Endothelial cell (in vitro differentiated cells): ENCODE measurements around the gene CCDC9B. TPM values are rescaled to one million over a fixed set of nuclear protein-coding genes. Genes with fewer than 3 reads are reported as not detected.

Experiments used
- DNase-seq: peaks from one replicate; pipeline ENCODE4 v3.0.0; 2021; ENCODE audit warnings: low spot score
- H3K27ac Mint-ChIP-seq: one replicate; pipeline ENCODE4 v1.8.0; 2021; ENCODE audit warnings: mixed read lengths, inconsistent platforms; ENCODE audit not compliant: unreplicated experiment
- H3K27me3 Mint-ChIP-seq: one replicate; pipeline ENCODE4 v1.8.0; 2021; ENCODE audit warnings: mild to moderate bottlenecking, moderate library complexity, mixed read lengths, inconsistent platforms; ENCODE audit not compliant: unreplicated experiment
- H3K36me3 Mint-ChIP-seq: one replicate; pipeline ENCODE4 v1.8.0; 2021; ENCODE audit warnings: mild to moderate bottlenecking, low read depth, mixed read lengths, inconsistent platforms; ENCODE audit not compliant: unreplicated experiment
- H3K4me1 Mint-ChIP-seq: one replicate; pipeline ENCODE4 v1.8.0; 2021; ENCODE audit warnings: mild to moderate bottlenecking, mixed read lengths, inconsistent platforms; ENCODE audit not compliant: unreplicated experiment
- H3K4me3 Mint-ChIP-seq: one replicate; pipeline ENCODE4 v1.8.0; 2021; ENCODE audit warnings: mild to moderate bottlenecking, mixed read lengths, inconsistent platforms; ENCODE audit not compliant: unreplicated experiment
- H3K9me3 Mint-ChIP-seq: one replicate; pipeline ENCODE4 v1.8.0; 2021; ENCODE audit warnings: mixed read lengths, inconsistent platforms; ENCODE audit not compliant: unreplicated experiment
- CTCF ChIP-seq: fragments of 200-600 bp; sonication (generic); IDR thresholded peaks from one replicate; pipeline ENCODE4 v1.5.0; 2021; ENCODE audit warnings: antibody characterized with exemption; ENCODE audit not compliant: unreplicated experiment
- total RNA-seq: library from RNA; stranded (reverse); fragmentation: NEBNext Ultra II Directional; extraction: Animal tissue kit (Norgen Biotek cat#: 25700); gene quantifications from one replicate; pipeline ENCODE4 v1.2.1, GENCODE V29; 2021; ENCODE audit not compliant: unreplicated experiment

Gene CCDC9B
- total RNA-seq, 1 donor from 2014 or later: 0.92 TPM

- H3K27me3 Mint-ChIP-seq: peaks cover 3% of the 10 kb centered on the region
- H3K36me3 Mint-ChIP-seq: no peaks in the 10 kb centered on the region
- H3K27ac Mint-ChIP-seq: no peak overlapping the region
- H3K9me3 Mint-ChIP-seq: no peaks in the 10 kb centered on the region
- H3K4me3 Mint-ChIP-seq: no peak overlapping the region
- DNase-seq: no peak
- no peak for TF ChIP-seq CTCF
- H3K4me1 Mint-ChIP-seq: peaks cover 10% of the 10 kb centered on the region
Measured at GRCh38 chr15:40345225-40345866, 4.6 kb upstream of the CCDC9B start.

GRCh38 chr15:40344631-40345120 lies 3.9 kb upstream of the CCDC9B start:
- peak; percentile 70 for DNase-seq
- H3K9me3 Mint-ChIP-seq: no peaks in the 10 kb centered on the region
- H3K27me3 Mint-ChIP-seq: peaks cover 3% of the 10 kb centered on the region

GRCh38 chr15:40344217-40344616 lies 3.5 kb upstream of the CCDC9B start:
- H3K27ac Mint-ChIP-seq: no peak overlapping the region
- H3K4me3 Mint-ChIP-seq: no peak overlapping the region
- TF ChIP-seq CTCF: no peak
- H3K36me3 Mint-ChIP-seq: no peaks in the 10 kb centered on the region
- peaks cover 3% of the 10 kb centered on the region for H3K27me3 Mint-ChIP-seq
- H3K4me1 Mint-ChIP-seq: peaks cover 8% of the 10 kb centered on the region
- H3K9me3 Mint-ChIP-seq: no peaks in the 10 kb centered on the region
- DNase-seq: no peak

More at GRCh38 chr15:40344631-40345120, 3.9 kb upstream of the CCDC9B start:
- peak; percentile 46 for TF ChIP-seq CTCF
- peaks cover 10% of the 10 kb centered on the region for H3K4me1 Mint-ChIP-seq
- H3K4me3 Mint-ChIP-seq: no peak overlapping the region
- H3K36me3 Mint-ChIP-seq: no peaks in the 10 kb centered on the region
- H3K27ac Mint-ChIP-seq: no peak overlapping the region

GRCh38 chr15:40343512-40343911 lies 2.8 kb upstream of the CCDC9B start:
- Mint-ChIP-seq H3K4me1 (peaks cover 7% of the 10 kb centered on the region), H3K4me3 (no peak overlapping the region), H3K9me3 (no peaks in the 10 kb centered on the region), H3K27me3 (peaks cover 3% of the 10 kb centered on the region), H3K27ac (no peak overlapping the region), H3K36me3 (no peaks in the 10 kb centered on the region)
- no peak for TF ChIP-seq CTCF
- no peak for DNase-seq

- TF ChIP-seq CTCF: no peak
- no peak for DNase-seq
- Mint-ChIP-seq H3K36me3 (no peaks in the 10 kb centered on the region), H3K4me3 (no peak overlapping the region), H3K9me3 (no peaks in the 10 kb centered on the region), H3K27ac (no peak overlapping the region), H3K27me3 (peaks cover 3% of the 10 kb centered on the region), H3K4me1 (peaks cover 9% of the 10 kb centered on the region)
Measured at GRCh38 chr15:40342416-40343320, 1.9 kb upstream of the CCDC9B start.
